B cell (primary cell): Measurements from ENCODE around the gene ADCY3.

Experiments used
- CTCF ChIP-seq: fragments of 200-600 bp; IDR thresholded peaks from one replicate; pipeline ENCODE4 v1.8.0; 2022; ENCODE audit warnings: antibody characterized with exemption, mild to moderate bottlenecking
- EZH2 ChIP-seq: IDR thresholded peaks from 2 replicates; pipeline ENCODE4 v1.6.1; 2012; ENCODE audit warnings: borderline replicate concordance, low read depth, mild to moderate bottlenecking, moderate library complexity, low read length; ENCODE audit not compliant: insufficient read depth, poor library complexity, severe bottlenecking

GRCh38 chr2:24909555-24910177 lies 10.4 kb downstream of the ADCY3 start:
- TF ChIP-seq EZH2 (no peak), CTCF (no peak)
